Measurements from ENCODE around the gene RNF187.
A peak's percentile ranks its signal among the peaks of the same experiment; 100 is the strongest.
"Not testable (repeated sequence)": the region's sequence is repeated elsewhere in the genome, so short reads cannot be mapped to it uniquely, and the experiment has no call there.

RNF187 gene

GRCh38 chr1:228462560-228462959 lies 24.6 kb upstream of the RNF187 start:
- no peak for DNase-seq

- no peak for DNase-seq
Observed at GRCh38 chr1:228463009-228463558, 24.1 kb upstream of the RNF187 start.

- DNase-seq, result no peak
Observed at GRCh38 chr1:228463559-228464455, 23.4 kb upstream of the RNF187 start.

GRCh38 chr1:228464487-228464983 lies 22.6 kb upstream of the RNF187 start:
- no peak for DNase-seq

GRCh38 chr1:228465141-228465540 lies 22.0 kb upstream of the RNF187 start:
- no peak for DNase-seq

GRCh38 chr1:228465571-228466146 lies 21.5 kb upstream of the RNF187 start:
- no peak for DNase-seq

- DNase-seq, result not testable (repeated sequence)
Observed at GRCh38 chr1:228468188-228468587, 19.0 kb upstream of the RNF187 start.

GRCh38 chr1:228469413-228470162 lies 17.6 kb upstream of the RNF187 start:
- DNase-seq, result no peak

GRCh38 chr1:228471154-228471761 lies 15.9 kb upstream of the RNF187 start:
- no peak for DNase-seq

- peak; percentile 50 for DNase-seq
Observed at GRCh38 chr1:228471762-228472398, 15.3 kb upstream of the RNF187 start.

- DNase-seq, result no peak
Observed at GRCh38 chr1:228472655-228473054, 14.5 kb upstream of the RNF187 start.

GRCh38 chr1:228474507-228474906 lies 12.7 kb upstream of the RNF187 start:
- no peak for DNase-seq

GRCh38 chr1:228475812-228476211 lies 11.4 kb upstream of the RNF187 start:
- DNase-seq, result no peak

GRCh38 chr1:228477263-228477662 lies 9.9 kb upstream of the RNF187 start:
- DNase-seq, result no peak

GRCh38 chr1:228478326-228478725 lies 8.9 kb upstream of the RNF187 start:
- no peak for DNase-seq

GRCh38 chr1:228478912-228479711 lies 8.1 kb upstream of the RNF187 start:
- peak; percentile 53 for DNase-seq

GRCh38 chr1:228483789-228484188 lies 3.4 kb upstream of the RNF187 start:
- DNase-seq, result no peak

- DNase-seq, result peak; percentile 66
Observed at GRCh38 chr1:228486596-228487335, 416 bp upstream of the RNF187 start.

- no peak for DNase-seq
Observed at GRCh38 chr1:228488125-228488817, 1.1 kb downstream of the RNF187 start.

Data from GF-D8 (cell line).